SK-N-SH (cell line): ENCODE measurements around the gene HPCA. TPM values are rescaled to one million over a fixed set of nuclear protein-coding genes. Genes with fewer than 3 reads are reported as not detected.

Source experiments
- CTCF ChIA-PET: fragments of 300-600, 350-600 bp; formaldehyde crosslinking; extraction: SDS; loops from one replicate; lab custom pipeline; 2021; lab: Yijun Ruan, JAX
- POLR2A ChIA-PET: fragments of 350-600 bp; sonication (Branson Sonifier 250); formaldehyde crosslinking; extraction: SDS; loops from one replicate; lab custom pipeline; 2020; ENCODE audit warnings: antibody characterized with exemption, inconsistent platforms; lab: Yijun Ruan, JAX
- DNase-seq: peaks from one replicate; pipeline ENCODE4 v3.0.0; 2012
- H2AFZ ChIP-seq: fragments of 200-600 bp; sonication (generic); 2 replicates; pipeline ENCODE4 v1.8.1; 2016; ENCODE audit warnings: antibody characterized with exemption, mild to moderate bottlenecking, low read depth
- H3F3A ChIP-seq: fragments of 200-600 bp; sonication (generic); replicated peaks from 2 replicates; pipeline ENCODE3; 2016; ENCODE audit warnings: antibody characterized with exemption, mild to moderate bottlenecking; ENCODE audit not compliant: insufficient read depth
- H3K27ac ChIP-seq, 2 experiments: fragments of 200-500 bp in 1 of 2; fragments of 200-600 bp in 1 of 2; sonication (Bioruptor generic) in 1 of 2; sonication (generic), shearing (Covaris generic) in 1 of 2; 2 replicates each; pipeline versions ENCODE4 v1.5.1 to v1.6.1; 2014 to 2016; ENCODE audit warnings: low read depth in 2 of 2, inconsistent platforms in 1 of 2, low read length in 1 of 2, mild to moderate bottlenecking in 1 of 2, mixed read lengths in 1 of 2
- H3K27me3 ChIP-seq: fragments of 200-600 bp; sonication (generic), shearing (Covaris generic); 2 replicates; pipeline ENCODE4 v1.6.1; 2016; ENCODE audit warnings: mixed run types; ENCODE audit not compliant: insufficient read depth
- H3K36me3 ChIP-seq, 2 experiments: fragments of 200-500 bp in 1 of 2; fragments of 200-600 bp in 1 of 2; sonication (Bioruptor generic) in 1 of 2; sonication (generic) in 1 of 2; replicated peaks in 1 of 2; 2 replicates each; pipeline versions ENCODE3 to v1.5.1; 2014 to 2016; ENCODE audit warnings: low read length in 1 of 2, mild to moderate bottlenecking in 1 of 2; ENCODE audit not compliant: insufficient read depth in 2 of 2, control insufficient read depth in 1 of 2
- H3K4me1 ChIP-seq, 2 experiments: fragments of 200-500 bp in 1 of 2; fragments of 200-600 bp in 1 of 2; sonication (Bioruptor generic) in 1 of 2; sonication (generic), shearing (Covaris generic) in 1 of 2; 2 replicates each; pipeline versions ENCODE4 v1.5.1 to v1.6.1; 2014 to 2016; ENCODE audit warnings: low read depth in 1 of 2, low read length in 1 of 2, mixed run types in 1 of 2; ENCODE audit not compliant: insufficient read depth in 2 of 2, control insufficient read depth in 1 of 2
- H3K4me2 ChIP-seq: fragments of 200-600 bp; sonication (generic), shearing (Covaris generic); 2 replicates; pipeline ENCODE4 v1.6.1; 2017; ENCODE audit warnings: mixed run types
- H3K4me3 ChIP-seq, 2 experiments: fragments of 200-500 bp in 1 of 2; fragments of 200-600 bp in 1 of 2; sonication (Bioruptor generic) in 1 of 2; sonication (generic), shearing (Covaris generic) in 1 of 2; 2 replicates each; pipeline versions ENCODE4 v1.5.1 to v1.8.1; 2014 to 2016; ENCODE audit warnings: low read depth in 2 of 2, inconsistent platforms in 1 of 2, low read length in 1 of 2, mild to moderate bottlenecking in 1 of 2, mixed read lengths in 1 of 2, moderate library complexity in 1 of 2
- H3K79me2 ChIP-seq: fragments of 200-600 bp; sonication (generic); 2 replicates; pipeline ENCODE4 v1.8.1; 2017; ENCODE audit warnings: mild to moderate bottlenecking; ENCODE audit not compliant: insufficient read depth
- H3K9ac ChIP-seq: fragments of 200-600 bp; sonication (generic); 2 replicates; pipeline ENCODE4 v1.6.1; 2017; ENCODE audit warnings: mixed run types
- H3K9me2 ChIP-seq: fragments of 200-600 bp; sonication (generic); 2 replicates; pipeline ENCODE4 v1.6.1; 2017; ENCODE audit warnings: mixed run types
- H3K9me3 ChIP-seq: fragments of 200-600 bp; sonication (generic); 2 replicates; pipeline ENCODE4 v1.6.1; 2017; ENCODE audit warnings: mixed run types, mild to moderate bottlenecking, moderate library complexity
- H4K20me1 ChIP-seq: fragments of 200-600 bp; sonication (generic); 2 replicates; pipeline ENCODE4 v1.6.1; 2017; ENCODE audit warnings: mild to moderate bottlenecking, mixed run types; ENCODE audit not compliant: insufficient read depth
- ELF1 ChIP-seq: IDR thresholded peaks from 2 replicates; pipeline ENCODE4 v1.4.0; 2012
- MAX ChIP-seq: IDR thresholded peaks from 2 replicates; pipeline ENCODE4 v1.4.0; 2012; ENCODE audit warnings: low read depth
- MEF2A ChIP-seq: IDR thresholded peaks from 2 replicates; pipeline ENCODE4 v1.4.0; 2012; ENCODE audit warnings: low read depth, borderline replicate concordance
- MXI1 ChIP-seq: IDR thresholded peaks from 2 replicates; pipeline ENCODE4 v1.6.1; 2012; ENCODE audit warnings: mild to moderate bottlenecking, low read depth, low read length, improper control_type of control experiment
- PBX3 ChIP-seq: IDR thresholded peaks from 2 replicates; pipeline ENCODE4; 2012
- ZBTB33 ChIP-seq: IDR thresholded peaks from 2 replicates; pipeline ENCODE4 v1.4.0; 2012; ENCODE audit warnings: low read depth, borderline replicate concordance
- WGBS: methylation state at CpG from one replicate; pipeline ENCODE4 v1.1.6; 2017; ENCODE audit warnings: low lambda C conversion rate; 5-methylcytosine and 5-hydroxymethylcytosine counted together
- polyA plus RNA-seq, 3 experiments: library from polyadenylated mRNA; depleted of rRNA; stranded (reverse); fragments of >200 nt; gene quantifications; 2 replicates each; pipeline ENCODE4 v1.2.3, GENCODE V29; 2012

The HPCA gene
- polyA plus RNA-seq, 1 of the 3 experiments (the other 2 are of a cell fraction) = not detected

- no peak for TF ChIP-seq MXI1
Measured at GRCh38 chr1:32902535-32902920, 16.2 kb downstream of the HPCA start (continued).

- H3K36me3 ChIP-seq = no peaks in the 10 kb centered on the region
Measured at GRCh38 chr1:32903991-32904785, 17.9 kb downstream of the HPCA start.

More at GRCh38 chr1:32903991-32904785, 17.9 kb downstream of the HPCA start:
- ChIA-PET POLR2A (no interaction called here), CTCF (interaction anchor here (0.7 to 1.7 kb wide), 8 partner anchors 11 to 182 kb away, joined by 3 to 9 read pairs (median 3); no protein-coding TSS in a partner anchor)
- H2AFZ ChIP-seq = no peak overlapping the region
- no peaks in the 10 kb centered on the region for H3K9me3 ChIP-seq
- 62% methylated on average over 3 of the region's 3 CpGs for WGBS
- no peaks in the 10 kb centered on the region for H4K20me1 ChIP-seq
- H3K27me3 ChIP-seq = peaks cover 7% of the 10 kb centered on the region; the same call in 1 of the 2 replicates
- TF ChIP-seq PBX3 = no peak
- TF ChIP-seq ZBTB33 = no peak
- no peak for TF ChIP-seq MAX
- no peak for TF ChIP-seq MEF2A
- TF ChIP-seq ELF1 = no peak
- peaks cover 2% of the 10 kb centered on the region for H3F3A ChIP-seq
- no peak overlapping the region for H3K27ac ChIP-seq
- peaks cover 0 to 11% of the 10 kb centered on the region in 2 experiments; a peak in 1 of 4 replicates for H3K4me1 ChIP-seq
- H3K79me2 ChIP-seq = no peaks in the 10 kb centered on the region
- H3K9ac ChIP-seq = no peak overlapping the region
- H3K4me3 ChIP-seq = no peak overlapping the region
- H3K4me2 ChIP-seq = no peak overlapping the region
- H3K9me2 ChIP-seq = no peaks in the 10 kb centered on the region
- DNase-seq = peak; percentile 7
